ENCODE measurements around the gene UACA.

GRCh38 chr15:70664494-70664893 lies 98.9 kb downstream of the UACA start:
- TF ChIP-seq EZH2 (IDR thresholded peaks at IDR 0.05; ENCODE audit: insufficient read depth, poor library complexity, severe bottlenecking) (no peak), EZH2phosphoT487 (IDR thresholded peaks at IDR 0.05; ENCODE audit: insufficient read depth, low read depth) (no peak)

Data from GM23248 (cell line).